BLaER1 (cell line): Measurements from ENCODE around the gene SCYL1.

Experiments used
- H3K27ac ChIP-seq: shearing (Covaris generic); formaldehyde crosslinking; 2 replicates; pipeline ENCODE4 v1.8.1; 2022
- H3K27me3 ChIP-seq: shearing (Covaris generic); formaldehyde crosslinking; 2 replicates; pipeline ENCODE4 v1.8.1; 2022
- H3K36me3 ChIP-seq: shearing (Covaris generic); formaldehyde crosslinking; 2 replicates; pipeline ENCODE4 v1.8.1; 2022
- H3K4me1 ChIP-seq: shearing (Covaris generic); formaldehyde crosslinking; 2 replicates; pipeline ENCODE4 v1.8.1; 2022
- H3K4me2 ChIP-seq: shearing (Covaris generic); formaldehyde crosslinking; 2 replicates; pipeline ENCODE4 v1.8.1; 2022
- H3K4me3 ChIP-seq: shearing (Covaris generic); formaldehyde crosslinking; 2 replicates; pipeline ENCODE4 v1.8.1; 2022
- H3K9ac ChIP-seq: shearing (Covaris generic); formaldehyde crosslinking; 2 replicates; pipeline ENCODE4 v1.8.1; 2022
- H3K9me3 ChIP-seq: shearing (Covaris generic); formaldehyde crosslinking; 2 replicates; pipeline ENCODE4 v1.8.1; 2022
- H4K20me1 ChIP-seq: shearing (Covaris generic); formaldehyde crosslinking; 2 replicates; pipeline ENCODE4 v1.8.1; 2022
- Cebpa-rat ChIP-seq: shearing (Covaris generic); IDR thresholded peaks from 2 replicates; pipeline ENCODE4 v1.8.1; 2022

The SCYL1 gene

DNA sequence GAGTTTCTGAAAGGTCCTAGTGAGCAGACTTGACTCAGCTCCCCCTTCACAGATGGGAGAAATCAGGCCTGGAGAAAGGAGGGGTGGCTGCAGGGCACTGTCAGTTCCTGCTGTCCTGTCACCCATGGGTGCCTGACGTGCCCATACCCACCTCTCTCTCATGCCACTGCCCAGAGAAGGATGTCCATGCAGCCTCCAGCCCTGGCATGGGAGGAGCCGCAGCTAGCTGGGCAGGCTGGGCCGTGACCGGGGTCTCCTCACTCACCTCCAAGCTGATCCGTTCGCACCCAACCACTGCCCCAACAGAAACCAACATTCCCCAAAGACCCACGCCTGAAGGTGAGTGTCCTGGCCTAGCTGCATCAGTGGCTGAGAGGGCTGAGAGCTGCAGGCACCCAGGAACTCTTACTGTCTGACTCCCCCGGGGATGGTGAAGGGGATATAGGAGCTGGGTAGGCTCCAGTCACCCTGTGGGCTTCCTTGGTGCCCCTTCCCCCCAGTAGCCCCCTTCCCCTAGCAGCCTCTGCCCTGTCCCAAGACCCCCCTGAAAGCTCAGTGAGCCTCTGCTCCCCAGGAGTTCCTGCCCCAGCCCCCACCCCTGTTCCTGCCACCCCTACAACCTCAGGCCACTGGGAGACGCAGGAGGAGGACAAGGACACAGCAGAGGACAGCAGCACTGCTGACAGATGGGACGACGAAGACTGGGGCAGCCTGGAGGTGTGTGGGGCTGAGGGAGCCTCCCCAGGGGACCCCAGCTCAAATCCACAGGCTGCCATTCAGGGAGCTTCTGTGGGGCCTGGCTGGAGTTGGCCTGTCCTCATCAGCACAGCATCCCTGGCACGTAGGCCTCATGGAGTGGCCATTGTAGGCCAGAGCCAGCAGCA is 11.8 kb downstream of the SCYL1 start:
- peak overlapping the region; percentile 15; the same call in 1 of the 2 replicates for H3K9ac ChIP-seq
- peak overlapping the region; percentile 20; the same call in 1 of the 2 replicates for H3K27ac ChIP-seq
- TF ChIP-seq Cebpa-rat, result no peak
- H3K4me2 ChIP-seq, result 0 out of 2 replicates have a peak overlapping the region, but pooled peaks have one; percentile 42
- H4K20me1 ChIP-seq, result peaks cover 40% of the 10 kb centered on the region
- H3K4me3 ChIP-seq, result no peak overlapping the region
- H3K9me3 ChIP-seq, result no peaks in the 10 kb centered on the region
- H3K36me3 ChIP-seq, result peaks cover 70% of the 10 kb centered on the region
- no peaks in the 10 kb centered on the region for H3K27me3 ChIP-seq
- H3K4me1 ChIP-seq, result peaks cover 39% of the 10 kb centered on the region

DNA sequence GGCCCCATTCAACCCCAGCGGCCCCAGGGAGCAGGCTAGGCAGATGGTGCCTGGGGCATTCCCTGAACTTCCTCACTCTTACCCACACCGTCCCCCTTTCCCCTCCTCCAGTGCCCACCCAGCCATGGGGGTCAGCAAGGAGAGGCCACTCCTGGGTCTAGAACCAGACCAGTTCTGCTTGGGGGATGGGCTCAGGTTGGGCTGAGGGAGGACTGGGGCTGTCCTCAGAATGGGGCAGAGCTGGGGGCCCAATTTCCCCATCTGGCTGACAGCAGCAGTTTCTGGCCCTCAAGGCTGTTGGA is 12.4 kb downstream of the SCYL1 start:
- Histone ChIP-seq H3K4me3 (no peak overlapping the region), H3K36me3 (peaks cover 64% of the 10 kb centered on the region), H3K9me3 (no peaks in the 10 kb centered on the region), H3K27ac (peak overlapping the region; percentile 20; the same call in 1 of the 2 replicates), H3K4me1 (peaks cover 45% of the 10 kb centered on the region), H4K20me1 (peaks cover 40% of the 10 kb centered on the region), H3K9ac (peak overlapping the region; percentile 15; the same call in 1 of the 2 replicates), H3K4me2 (peak overlapping the region; percentile 42; the same call in 1 of the 2 replicates), H3K27me3 (no peaks in the 10 kb centered on the region)
- no peak for TF ChIP-seq Cebpa-rat

DNA sequence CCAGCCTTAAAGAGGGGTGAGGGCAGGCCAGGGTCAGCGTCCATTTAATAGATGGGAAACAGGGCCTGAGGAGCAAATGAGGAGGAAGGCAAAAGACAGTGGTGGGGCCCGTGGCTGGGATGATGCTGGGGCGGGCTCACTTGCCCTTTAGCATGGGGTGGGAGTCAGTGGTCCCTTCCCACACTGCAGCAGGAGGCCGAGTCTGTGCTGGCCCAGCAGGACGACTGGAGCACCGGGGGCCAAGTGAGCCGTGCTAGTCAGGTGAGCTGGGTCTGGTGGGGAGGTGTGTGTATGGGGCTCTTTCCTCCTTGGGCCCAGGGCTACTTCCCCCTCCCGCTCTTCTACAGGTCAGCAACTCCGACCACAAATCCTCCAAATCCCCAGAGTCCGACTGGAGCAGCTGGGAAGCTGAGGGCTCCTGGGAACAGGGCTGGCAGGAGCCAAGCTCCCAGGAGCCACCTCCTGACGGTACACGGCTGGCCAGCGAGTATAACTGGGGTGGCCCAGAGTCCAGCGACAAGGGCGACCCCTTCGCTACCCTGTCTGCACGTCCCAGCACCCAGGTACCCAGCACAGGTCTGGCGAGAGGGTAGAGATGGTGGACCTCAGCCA is 12.8 kb downstream of the SCYL1 start:
- Histone ChIP-seq H4K20me1 (peaks cover 40% of the 10 kb centered on the region), H3K9me3 (no peaks in the 10 kb centered on the region), H3K9ac (peak overlapping the region; percentile 15; the same call in 1 of the 2 replicates), H3K27ac (peak overlapping the region; percentile 20), H3K27me3 (no peaks in the 10 kb centered on the region), H3K4me2 (peak overlapping the region; percentile 42), H3K36me3 (peaks cover 59% of the 10 kb centered on the region), H3K4me3 (no peak overlapping the region), H3K4me1 (peaks cover 49% of the 10 kb centered on the region)
- no peak for TF ChIP-seq Cebpa-rat

DNA sequence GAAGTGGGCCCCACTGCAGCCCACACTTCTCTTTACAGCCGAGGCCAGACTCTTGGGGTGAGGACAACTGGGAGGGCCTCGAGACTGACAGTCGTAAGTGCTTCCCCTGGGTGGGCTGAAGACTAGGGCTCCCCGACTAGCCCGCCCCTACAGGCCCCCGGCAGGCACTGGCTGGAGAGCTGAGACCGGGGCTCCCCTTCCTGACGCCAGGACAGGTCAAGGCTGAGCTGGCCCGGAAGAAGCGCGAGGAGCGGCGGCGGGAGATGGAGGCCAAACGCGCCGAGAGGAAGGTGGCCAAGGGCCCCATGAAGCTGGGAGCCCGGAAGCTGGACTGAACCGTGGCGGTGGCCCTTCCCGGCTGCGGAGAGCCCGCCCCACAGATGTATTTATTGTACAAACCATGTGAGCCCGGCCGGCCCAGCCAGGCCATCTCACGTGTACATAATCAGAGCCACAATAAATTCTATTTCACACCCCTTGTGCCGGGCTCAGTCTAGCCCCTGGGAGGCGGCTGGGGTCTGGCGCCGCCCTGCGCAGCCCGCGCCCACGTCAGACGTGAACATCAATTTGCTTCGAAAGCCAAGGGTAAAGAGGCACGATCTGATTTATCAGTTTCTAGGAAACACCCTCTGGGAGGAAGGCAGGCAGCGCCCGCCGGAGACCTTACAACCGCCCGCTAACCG is 13.5 kb downstream of the SCYL1 start:
- no peak overlapping the region for H3K9ac ChIP-seq

DNA sequence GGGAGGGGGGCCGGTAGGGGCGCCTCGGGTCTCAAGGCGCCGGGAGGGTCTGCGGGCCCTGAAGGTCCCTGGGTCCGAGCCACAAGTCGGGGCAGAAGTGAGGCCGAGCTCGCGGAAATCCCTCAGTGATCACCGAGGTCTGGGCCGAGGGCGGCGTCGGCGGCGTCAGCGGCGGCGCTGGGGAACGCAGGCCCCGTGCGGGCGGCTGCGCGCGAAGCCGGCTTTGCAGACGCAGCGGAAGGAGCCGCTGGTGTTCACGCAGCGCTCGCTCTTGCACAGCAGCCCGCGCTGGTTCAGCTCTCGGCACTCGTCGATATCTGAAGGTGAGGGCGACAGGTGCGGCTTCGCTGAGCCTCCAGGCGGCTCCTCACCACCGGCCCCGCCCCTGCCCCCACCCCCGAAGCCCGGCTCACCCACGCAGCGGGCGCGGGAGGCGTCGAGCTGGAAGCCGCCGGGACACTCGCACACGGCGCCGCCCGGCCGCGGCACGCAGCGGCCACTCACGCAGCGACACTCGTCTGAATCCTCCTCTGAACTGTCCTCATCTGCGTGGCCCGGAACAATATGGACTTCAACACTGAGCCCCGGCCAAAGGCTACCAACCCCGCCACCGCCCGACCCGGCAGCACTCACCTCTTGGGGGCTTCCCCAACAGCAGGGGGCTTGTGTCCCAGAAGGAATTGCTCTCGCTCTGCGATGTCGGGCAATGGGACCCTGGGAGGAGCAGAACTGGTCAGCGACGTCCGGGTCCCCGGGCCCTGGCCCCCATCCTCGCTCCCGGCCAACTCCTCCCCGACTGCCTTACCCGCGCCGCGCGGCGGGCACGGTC is 14.2 kb downstream of the SCYL1 start:
- no peaks in the 10 kb centered on the region for H3K9me3 ChIP-seq
- TF ChIP-seq Cebpa-rat, result no peak
- H3K4me2 ChIP-seq, result peak overlapping the region; percentile 100
- peaks cover 45% of the 10 kb centered on the region for H3K36me3 ChIP-seq
- peak overlapping the region; percentile 80 for H3K9ac ChIP-seq
- H3K4me1 ChIP-seq, result peaks cover 63% of the 10 kb centered on the region
- no peaks in the 10 kb centered on the region for H3K27me3 ChIP-seq
- H3K27ac ChIP-seq, result peak overlapping the region; percentile 89
- peaks cover 40% of the 10 kb centered on the region for H4K20me1 ChIP-seq
- H3K4me3 ChIP-seq, result peak overlapping the region; percentile 70

More for the DNA sequence above, 13.5 kb downstream of the SCYL1 start:
- no peak for TF ChIP-seq Cebpa-rat
- no peaks in the 10 kb centered on the region for H3K9me3 ChIP-seq
- peak overlapping the region; percentile 42 for H3K4me2 ChIP-seq
- H3K36me3 ChIP-seq, result peaks cover 53% of the 10 kb centered on the region
- peaks cover 40% of the 10 kb centered on the region for H4K20me1 ChIP-seq
- H3K27me3 ChIP-seq, result no peaks in the 10 kb centered on the region
- H3K4me3 ChIP-seq, result no peak overlapping the region
- peak overlapping the region; percentile 20; the same call in 1 of the 2 replicates for H3K27ac ChIP-seq
- H3K4me1 ChIP-seq, result peaks cover 56% of the 10 kb centered on the region

DNA sequence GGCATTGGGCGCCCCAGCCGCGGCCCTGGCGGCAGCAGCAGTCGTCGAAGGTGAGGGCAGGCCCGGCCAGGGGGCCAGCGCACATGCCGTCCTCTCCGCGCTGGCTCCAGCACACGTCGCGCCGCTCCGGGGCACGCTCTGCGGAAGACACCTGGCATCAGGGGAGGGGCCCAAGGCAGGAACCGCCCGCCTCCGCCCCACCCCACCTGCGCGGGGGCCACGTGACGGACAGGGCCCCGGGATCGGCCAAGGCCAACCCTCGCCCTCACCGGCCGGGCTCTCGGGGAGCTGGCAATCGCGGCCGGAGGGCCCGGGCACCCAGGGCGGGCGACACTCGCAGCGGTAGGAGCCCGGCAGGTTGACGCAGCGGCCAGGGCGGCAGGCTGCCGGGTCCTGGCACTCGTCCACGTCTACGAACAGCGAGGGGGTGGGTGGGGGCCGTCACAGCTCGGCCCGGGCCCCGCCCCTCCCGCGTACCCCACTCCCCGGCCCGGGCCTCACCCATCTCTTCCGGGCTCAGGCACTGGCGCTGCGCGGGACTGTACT is 14.9 kb downstream of the SCYL1 start:
- Histone ChIP-seq H3K4me2 (peak overlapping the region; percentile 100), H3K27me3 (no peaks in the 10 kb centered on the region), H3K4me3 (peak overlapping the region; percentile 70), H3K27ac (peak overlapping the region; percentile 89), H3K9ac (peak overlapping the region; percentile 80), H3K36me3 (peaks cover 41% of the 10 kb centered on the region), H3K9me3 (no peaks in the 10 kb centered on the region), H4K20me1 (peaks cover 40% of the 10 kb centered on the region), H3K4me1 (peaks cover 70% of the 10 kb centered on the region)
- TF ChIP-seq Cebpa-rat, result no peak

DNA sequence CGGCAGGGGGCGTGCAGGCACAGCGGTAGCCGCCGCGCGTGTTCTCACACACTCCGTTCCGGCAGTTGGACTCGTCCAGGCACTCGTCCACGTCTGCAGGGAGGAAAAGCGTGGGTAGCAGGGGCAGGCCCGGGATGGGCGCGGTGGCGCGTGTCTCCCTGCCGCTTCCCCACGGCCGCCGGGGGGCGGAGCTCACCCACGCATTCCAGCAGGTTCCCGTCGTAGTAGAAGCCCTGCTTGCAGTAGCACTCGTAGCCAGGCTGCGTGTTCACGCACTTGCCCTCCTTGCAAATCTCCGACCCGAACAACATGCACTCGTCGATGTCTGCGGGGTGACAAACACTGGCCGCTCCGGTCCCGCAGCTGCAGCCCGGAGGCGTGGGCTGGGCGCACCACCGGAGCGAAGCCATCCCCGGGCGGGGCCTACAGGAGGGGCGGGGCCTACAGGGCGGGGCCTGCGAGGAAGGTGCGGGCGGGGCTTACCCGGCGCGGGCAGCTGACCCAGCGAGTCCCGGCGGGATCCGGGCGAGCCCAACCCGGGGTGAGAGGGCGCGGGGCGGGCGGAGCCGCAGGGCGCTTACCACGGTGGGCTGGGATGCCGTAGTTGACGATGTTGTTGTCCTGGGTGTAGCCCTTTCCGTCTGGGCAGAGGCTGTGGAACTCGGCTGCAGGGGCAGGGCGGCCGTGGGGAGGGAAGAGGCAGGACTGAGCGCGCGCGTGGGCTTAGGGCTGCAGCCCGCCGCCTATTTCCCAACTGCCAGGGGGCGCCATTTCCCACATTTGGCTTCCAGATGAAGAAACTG is 15.6 kb downstream of the SCYL1 start:
- no peak for TF ChIP-seq Cebpa-rat
- H3K4me3 ChIP-seq, result peak overlapping the region; percentile 70
- peak overlapping the region; percentile 100 for H3K4me2 ChIP-seq
- H4K20me1 ChIP-seq, result peaks cover 38% of the 10 kb centered on the region
- no peaks in the 10 kb centered on the region for H3K27me3 ChIP-seq
- peak overlapping the region; percentile 89 for H3K27ac ChIP-seq
- H3K4me1 ChIP-seq, result peaks cover 77% of the 10 kb centered on the region
- H3K36me3 ChIP-seq, result peaks cover 34% of the 10 kb centered on the region
- peak overlapping the region; percentile 80 for H3K9ac ChIP-seq
- no peaks in the 10 kb centered on the region for H3K9me3 ChIP-seq
